ENCODE results near the gene HOXD1.
A peak's percentile ranks its signal among the peaks of the same experiment; 100 is the strongest.

The HOXD1 gene

GRCh38 chr2:176172895-176173566 lies 15.4 kb upstream of the HOXD1 start:
- Mint-ChIP-seq H3K4me3 (peak overlapping the region; percentile 92), H3K4me1 (peaks cover 95% of the 10 kb centered on the region), H3K27me3 (ENCODE audit: low read depth, poor library complexity) (peaks cover 10% of the 10 kb centered on the region), H3K9me3 (no peaks in the 10 kb centered on the region), H3K27ac (peak overlapping the region; percentile 97), H3K36me3 (ENCODE audit: low read depth) (peaks cover 18% of the 10 kb centered on the region)
- DNase-seq, result no peak
- TF ChIP-seq CTCF (IDR thresholded peaks at IDR 0.05), result no peak

- Mint-ChIP-seq H3K4me1 (peaks cover 97% of the 10 kb centered on the region), H3K9me3 (no peaks in the 10 kb centered on the region), H3K27ac (peak overlapping the region; percentile 99), H3K36me3 (ENCODE audit: low read depth) (peaks cover 18% of the 10 kb centered on the region), H3K27me3 (ENCODE audit: low read depth, poor library complexity) (peaks cover 10% of the 10 kb centered on the region), H3K4me3 (peak overlapping the region; percentile 92)
- no peak for TF ChIP-seq CTCF (IDR thresholded peaks at IDR 0.05)
- no peak for DNase-seq
Observed at GRCh38 chr2:176173567-176174381, 14.7 kb upstream of the HOXD1 start.

GRCh38 chr2:176174382-176174823 lies 14.1 kb upstream of the HOXD1 start:
- Mint-ChIP-seq H3K36me3 (ENCODE audit: low read depth) (peaks cover 18% of the 10 kb centered on the region), H3K27ac (peak overlapping the region; percentile 99), H3K27me3 (ENCODE audit: low read depth, poor library complexity) (peaks cover 10% of the 10 kb centered on the region), H3K4me3 (peak overlapping the region; percentile 92), H3K4me1 (peaks cover 97% of the 10 kb centered on the region), H3K9me3 (no peaks in the 10 kb centered on the region)
- no peak for TF ChIP-seq CTCF (IDR thresholded peaks at IDR 0.05)
- peak; percentile 58 for DNase-seq

- peak overlapping the region; percentile 92 for H3K4me3 Mint-ChIP-seq
- no peaks in the 10 kb centered on the region for H3K9me3 Mint-ChIP-seq
- no peak for TF ChIP-seq CTCF (IDR thresholded peaks at IDR 0.05)
- DNase-seq, result peak; percentile 82
- H3K36me3 Mint-ChIP-seq (ENCODE audit: low read depth), result peaks cover 18% of the 10 kb centered on the region
- H3K27me3 Mint-ChIP-seq (ENCODE audit: low read depth, poor library complexity), result peaks cover 12% of the 10 kb centered on the region
- H3K27ac Mint-ChIP-seq, result peak overlapping the region; percentile 99
- H3K4me1 Mint-ChIP-seq, result peaks cover 97% of the 10 kb centered on the region
Observed at GRCh38 chr2:176174824-176175708, 13.4 kb upstream of the HOXD1 start.

- peaks cover 95% of the 10 kb centered on the region for H3K4me1 Mint-ChIP-seq
- H3K9me3 Mint-ChIP-seq, result no peaks in the 10 kb centered on the region
- peak overlapping the region; percentile 99 for H3K27ac Mint-ChIP-seq
- no peak for DNase-seq
- no peak for TF ChIP-seq CTCF (IDR thresholded peaks at IDR 0.05)
- H3K4me3 Mint-ChIP-seq, result peak overlapping the region; percentile 92
- H3K36me3 Mint-ChIP-seq (ENCODE audit: low read depth), result peaks cover 23% of the 10 kb centered on the region
- H3K27me3 Mint-ChIP-seq (ENCODE audit: low read depth, poor library complexity), result peaks cover 18% of the 10 kb centered on the region
Observed at GRCh38 chr2:176175709-176176607, 12.5 kb upstream of the HOXD1 start.

Measured in nephron progenitor cell (in vitro differentiated cells).